SIG-M5 (cell line): Measurements from ENCODE around the gene FBXO42.

Experiments
- DNase-seq: peaks from one replicate; lab custom pipeline; 2025; lab: John Stamatoyannopoulos, UW

FBXO42 gene

DNA sequence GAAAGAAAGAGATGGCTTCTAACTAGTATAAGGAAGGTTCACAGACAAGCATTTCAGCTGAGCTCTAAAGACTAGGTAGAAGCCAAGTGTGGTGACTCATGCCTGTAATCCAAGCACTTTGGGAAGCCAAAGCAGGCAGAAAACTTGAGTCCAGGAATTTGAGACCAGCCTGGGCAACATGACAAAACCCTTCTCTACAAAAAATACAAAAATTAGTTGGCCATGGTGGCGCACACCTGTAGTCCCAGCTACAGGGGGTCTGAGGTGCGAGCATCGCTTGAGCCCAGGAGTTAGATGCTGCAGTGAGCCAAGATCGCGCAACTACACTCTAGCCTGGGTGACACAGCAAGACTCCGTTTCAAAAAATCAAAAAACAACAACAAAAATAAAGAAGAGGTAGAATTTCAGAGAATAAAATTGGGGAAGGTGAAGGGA, 27.8 kb downstream of the FBXO42 start:
- DNase-seq = no peak

DNA sequence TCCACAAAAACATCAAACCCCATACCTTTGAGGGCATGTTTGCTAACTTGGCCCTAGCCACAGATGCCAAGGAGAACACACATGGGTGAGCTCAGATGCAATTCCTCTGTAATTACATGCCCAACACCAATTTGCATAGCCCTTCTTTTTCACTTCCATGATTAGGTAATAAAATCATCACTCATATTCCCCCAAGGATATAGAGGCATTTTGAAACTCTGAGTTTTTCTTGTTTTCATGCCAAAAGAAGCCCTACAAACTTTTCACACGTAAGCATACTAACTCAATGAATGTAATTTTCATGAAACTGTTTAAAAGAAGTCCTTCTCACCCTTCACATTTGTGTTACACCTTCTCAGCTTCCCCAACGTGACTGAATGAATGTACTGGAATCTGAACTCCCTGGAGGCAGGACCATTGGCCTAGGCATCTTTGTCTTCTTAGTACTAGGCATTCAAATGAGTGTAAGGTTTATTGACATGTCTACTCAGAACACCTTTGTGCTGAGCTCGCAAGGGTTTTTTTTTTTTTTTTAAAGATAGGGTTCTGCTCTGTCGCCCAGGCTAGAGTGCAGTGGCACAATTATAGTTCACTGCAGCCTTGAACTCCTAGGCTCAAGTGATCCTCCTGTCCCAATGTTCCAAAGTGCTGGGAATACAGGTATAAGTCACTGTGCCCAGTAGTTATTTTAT, 31.0 kb downstream of the FBXO42 start:
- DNase-seq = no peak

DNA sequence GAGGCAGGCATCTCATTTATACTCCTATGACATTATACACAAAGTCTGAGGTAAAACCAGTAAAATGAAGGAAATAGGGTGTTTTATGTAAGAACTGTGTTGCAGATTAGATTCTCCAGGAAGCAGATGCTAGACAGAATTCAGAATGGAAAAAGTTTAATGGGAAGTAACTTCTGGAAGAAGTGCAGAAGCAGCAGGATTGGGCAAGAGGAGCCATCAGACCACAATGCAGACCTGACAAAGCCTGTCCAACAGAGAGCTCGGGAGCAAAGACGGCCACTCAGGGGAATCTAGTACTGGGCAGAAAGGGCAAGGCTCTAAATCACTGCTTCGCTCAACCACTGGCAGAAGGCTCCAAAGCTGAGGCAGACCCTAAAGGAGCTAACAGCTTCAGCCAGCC, 33.7 kb downstream of the FBXO42 start:
- DNase-seq = no peak

DNA sequence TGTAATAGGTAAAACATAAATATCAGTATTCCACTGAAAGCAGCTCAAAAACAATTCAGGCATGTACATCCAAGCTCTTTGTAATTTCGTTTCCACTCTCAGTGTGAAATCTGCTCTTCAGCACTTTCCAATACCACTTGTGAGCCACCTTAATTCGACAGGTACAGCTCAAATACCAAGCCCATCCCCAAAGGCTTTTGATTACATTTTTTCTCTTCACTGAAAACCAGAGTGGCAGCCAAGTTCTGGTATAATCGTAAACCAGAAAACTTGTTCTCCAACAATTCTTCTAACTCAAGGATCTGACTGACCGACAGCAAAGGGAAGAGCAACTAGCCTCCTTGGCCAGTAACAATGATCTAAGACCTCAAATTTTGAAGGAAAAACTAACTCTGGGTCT, 36.8 kb downstream of the FBXO42 start:
- no peak for DNase-seq

DNA sequence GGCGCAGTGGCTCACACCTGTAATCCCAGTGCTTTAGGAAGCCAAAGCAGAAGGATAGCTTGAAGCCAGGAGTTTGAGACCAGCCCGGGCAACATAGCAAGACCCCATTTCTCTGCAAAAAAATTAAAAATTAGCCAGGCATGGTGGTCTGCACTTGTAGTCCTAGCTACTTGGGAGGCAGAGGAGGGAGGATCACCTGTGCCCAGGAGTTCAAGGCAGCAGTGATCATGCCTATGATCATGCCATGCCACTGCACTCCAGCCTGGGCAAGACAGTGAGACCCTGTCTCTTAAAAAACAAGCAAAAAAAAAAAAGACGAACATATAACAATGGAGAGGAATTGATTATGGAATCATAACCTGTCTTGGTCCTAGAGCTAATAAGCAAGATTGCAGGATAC, 45.1 kb downstream of the FBXO42 start:
- DNase-seq = no peak

DNA sequence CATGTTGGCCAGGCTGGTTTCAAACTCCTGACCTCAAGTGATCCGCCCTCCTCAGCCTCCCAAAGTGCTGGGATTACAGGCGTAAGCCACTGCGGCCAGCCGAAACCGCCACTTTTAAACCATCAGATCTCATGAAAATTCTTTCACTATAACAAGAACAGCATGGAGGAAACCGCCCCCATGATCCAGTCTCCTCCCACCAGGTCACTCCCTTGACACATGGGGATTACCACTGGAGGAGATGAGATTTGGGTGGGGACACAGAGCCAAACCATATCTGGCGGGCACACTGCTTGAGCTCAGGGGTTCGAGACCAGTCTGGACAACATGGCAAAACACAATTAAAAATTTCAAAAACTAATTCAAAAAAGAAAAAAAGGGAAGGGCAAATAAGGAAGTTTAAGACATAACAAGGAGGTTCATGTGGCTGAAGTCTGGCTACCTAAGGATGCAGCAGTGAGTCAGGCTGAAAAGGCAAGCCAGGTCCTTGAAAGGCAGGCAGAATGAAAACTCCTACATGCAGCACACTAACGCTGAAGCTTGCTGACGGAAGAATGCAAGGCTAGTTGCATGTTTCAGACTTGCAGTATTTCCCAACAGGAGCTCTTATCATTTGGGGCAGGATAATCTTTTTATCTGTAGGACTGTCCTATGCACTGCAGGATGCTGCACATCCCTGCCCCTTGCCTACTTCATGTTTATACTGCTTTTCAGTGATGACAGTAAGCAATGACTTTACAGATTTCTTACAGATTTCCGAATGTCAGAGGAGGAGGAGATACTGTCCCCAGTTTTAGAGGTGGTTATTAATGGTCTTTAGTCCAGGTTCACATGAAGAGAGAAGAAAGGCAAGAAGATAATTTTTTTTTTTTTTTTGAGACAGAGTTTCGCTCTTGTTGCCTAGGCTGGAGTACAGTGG, 49.3 kb downstream of the FBXO42 start:
- no peak for DNase-seq

DNA sequence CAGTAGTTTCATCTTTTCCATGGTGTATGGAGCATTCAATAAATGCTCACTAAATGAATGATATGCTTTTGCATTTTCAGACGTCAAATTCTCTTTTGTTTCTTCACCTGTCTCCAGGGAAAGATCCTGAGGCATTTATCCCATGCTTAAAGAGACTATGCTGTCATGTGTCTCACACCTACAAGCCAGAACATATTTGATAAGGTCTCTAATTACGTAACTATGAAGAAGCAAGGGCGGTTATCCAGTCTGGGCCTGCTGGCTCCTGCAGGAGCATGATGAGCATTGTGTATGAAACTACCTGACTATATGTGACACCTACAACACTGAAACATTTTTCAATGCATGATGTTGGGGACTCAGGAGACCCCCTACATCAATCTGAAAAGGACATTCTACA, 51.8 kb downstream of the FBXO42 start:
- no peak for DNase-seq

DNA sequence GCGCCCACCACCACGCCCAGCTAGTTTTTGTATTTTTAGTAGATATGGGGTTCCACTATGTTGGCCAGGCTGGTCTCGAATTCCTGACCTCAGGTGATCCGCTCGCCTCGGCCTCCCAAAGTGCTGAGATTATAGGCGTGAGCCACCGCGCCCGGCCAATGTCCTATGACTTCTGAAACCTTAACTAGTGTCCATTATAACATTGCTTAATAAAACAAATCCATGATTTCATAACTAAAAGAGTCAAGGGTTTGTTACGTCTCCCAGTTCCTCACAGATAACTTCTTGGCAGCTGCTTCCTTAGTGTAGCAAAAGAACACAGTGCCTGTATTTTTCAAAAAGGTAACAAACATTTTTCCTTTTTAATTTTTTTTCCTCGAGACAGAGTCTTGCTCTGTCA, 53.6 kb downstream of the FBXO42 start:
- no peak for DNase-seq

DNA sequence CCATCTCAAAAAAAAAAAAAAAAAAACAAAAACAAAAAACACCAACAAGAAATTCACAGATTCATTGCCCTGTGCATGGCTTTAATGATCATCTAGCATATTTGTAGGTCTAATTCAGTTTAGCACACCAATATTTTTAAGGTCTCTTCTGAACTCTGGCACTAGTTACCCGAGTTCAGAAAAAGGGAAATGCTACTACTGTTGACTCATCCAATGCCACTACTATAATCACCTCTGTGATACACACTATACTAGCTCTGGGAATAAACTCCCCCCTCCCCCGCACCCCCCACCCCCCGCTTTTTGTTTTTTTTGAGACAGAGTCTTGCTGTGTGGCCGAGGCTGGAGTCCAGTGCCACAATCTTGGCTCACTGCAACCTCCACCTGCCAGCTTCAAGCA, 55.6 kb downstream of the FBXO42 start:
- DNase-seq = no peak

DNA sequence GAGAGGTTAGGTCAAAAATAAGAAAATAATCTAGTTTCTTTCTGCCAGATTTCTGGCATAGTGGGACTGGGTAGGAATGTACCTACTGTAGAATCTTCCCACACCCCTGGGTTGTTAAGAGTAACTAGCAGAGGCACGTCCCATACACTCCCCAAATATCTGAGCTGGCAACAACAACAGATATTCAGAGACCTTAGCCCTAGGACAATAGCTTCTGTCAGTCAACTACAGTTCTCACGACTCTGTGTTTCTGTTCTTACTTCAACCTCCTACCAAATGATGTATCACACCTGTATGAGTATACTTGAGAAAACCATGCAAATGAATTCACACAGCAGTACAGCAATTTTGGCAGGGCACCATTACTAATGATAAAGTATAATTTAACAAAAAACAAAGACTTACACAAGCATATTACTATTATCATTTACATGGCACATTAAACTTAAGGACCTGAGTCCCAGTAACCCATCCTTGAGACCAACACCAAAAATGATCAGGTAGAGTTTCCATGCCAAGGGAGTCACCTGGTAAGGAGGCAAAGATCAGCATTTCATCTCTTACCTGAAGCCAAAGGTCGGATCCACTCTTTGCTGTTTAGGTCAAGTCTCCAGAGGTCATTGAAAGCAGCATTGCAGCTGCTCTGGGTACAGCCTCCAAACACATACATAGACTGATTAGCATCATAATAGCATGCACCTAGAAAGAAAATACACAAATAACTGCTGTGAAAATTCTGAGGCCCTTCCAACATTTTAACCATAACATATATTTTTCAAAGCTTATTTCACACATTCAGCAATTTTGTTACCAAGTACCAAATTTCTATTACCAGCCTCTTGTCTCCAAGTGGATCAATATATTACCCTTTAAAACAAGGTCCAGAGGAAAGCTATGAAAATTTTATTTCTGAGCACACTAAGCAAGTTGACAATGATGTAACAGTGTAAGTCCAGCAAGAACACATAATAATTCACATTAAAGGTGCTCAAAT, 57.8 kb downstream of the FBXO42 start:
- no peak for DNase-seq

DNA sequence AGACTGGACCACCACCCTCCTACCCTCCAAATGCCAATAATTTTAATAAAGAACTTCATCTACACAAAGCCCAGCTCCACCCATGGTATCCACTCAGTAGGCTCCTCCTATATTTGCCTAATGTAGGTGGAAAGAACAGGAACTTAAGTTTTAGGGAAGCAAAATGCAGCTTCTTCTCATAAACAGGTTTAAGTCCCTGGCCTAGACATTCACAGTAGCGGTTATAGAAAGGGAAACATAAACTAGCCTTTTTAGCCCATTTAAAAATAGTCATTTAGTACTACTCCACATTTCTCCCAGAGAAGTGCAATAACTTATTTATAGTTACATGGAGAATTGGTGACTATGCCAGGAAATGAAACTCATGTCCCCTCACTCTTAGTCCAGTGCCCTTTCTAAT, 58.7 kb downstream of the FBXO42 start:
- DNase-seq = peak; percentile 60

DNA sequence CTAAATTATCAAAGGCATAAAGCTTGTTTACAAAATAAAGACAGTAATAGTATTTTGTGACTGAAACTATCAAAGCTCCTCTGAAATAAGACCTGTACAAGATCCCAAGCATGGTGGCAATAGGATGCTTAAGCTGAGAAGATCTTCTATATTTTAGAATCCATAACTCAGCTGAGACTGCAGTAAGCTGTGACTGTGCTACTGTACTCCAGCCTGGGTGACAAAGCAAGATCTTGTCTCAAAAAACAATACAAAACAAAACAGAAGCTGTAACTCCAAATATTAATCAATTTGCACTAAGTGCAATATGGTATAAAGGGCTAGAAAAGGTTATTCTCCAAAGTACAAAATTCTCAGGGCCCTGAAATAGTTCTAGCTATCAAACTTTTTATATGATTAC, 59.5 kb downstream of the FBXO42 start:
- no peak for DNase-seq

DNA sequence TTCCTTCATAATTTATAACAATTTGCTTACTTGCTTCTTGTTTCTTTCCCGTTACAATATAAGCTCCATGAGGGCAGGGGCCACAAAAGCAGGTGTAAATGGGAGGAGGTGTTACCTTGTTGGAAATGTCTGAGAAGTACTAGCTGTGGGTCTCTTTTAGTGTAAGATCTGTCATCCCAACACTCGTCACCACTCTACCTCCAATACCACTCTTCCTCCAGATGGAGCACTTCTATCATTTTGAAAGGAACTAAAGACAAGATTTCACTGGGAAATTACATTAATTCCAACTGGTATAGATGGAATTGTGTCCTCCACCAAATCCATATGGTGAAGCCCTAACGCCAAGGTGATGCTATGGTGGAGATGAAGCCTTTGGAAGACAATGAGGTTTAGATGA, 62.3 kb downstream of the FBXO42 start:
- no peak for DNase-seq

DNA sequence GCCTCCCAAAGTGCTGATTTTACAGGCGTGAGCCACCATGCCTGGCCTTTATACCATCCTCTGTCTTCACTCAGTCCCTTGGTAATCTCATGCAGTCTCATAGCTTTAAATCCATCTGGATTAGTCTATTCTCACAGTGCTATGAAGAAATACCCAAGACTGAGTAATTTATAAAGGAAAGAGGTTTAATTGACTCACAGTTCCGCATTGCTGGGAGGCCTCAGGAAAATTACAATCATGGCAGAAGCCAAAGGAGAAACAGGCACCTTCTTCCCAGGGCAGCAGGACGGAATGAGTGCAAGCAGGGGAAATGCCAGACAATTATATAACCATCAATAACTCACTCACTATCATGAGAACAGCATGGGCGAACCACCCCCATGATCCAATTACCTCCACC, 66.2 kb downstream of the FBXO42 start:
- no peak for DNase-seq

DNA sequence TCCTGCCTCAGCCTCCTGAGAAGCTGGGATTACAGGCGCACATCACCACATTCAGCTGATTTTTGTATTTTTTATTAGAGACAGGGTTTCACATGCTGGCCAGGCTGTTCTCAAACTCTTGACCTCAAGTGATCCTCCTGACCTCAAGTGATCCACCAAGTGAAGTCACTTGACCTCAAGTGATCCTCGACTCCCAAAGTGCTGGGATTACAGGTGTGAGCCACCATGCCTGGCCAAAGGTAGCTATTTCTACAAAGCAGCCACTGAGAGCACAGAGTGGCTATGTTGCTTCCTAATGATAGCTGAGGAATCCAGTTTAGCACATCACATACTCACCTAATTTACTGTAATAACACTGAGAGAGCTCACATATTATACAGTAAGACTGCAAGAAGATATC, 70.5 kb downstream of the FBXO42 start:
- no peak for DNase-seq

DNA sequence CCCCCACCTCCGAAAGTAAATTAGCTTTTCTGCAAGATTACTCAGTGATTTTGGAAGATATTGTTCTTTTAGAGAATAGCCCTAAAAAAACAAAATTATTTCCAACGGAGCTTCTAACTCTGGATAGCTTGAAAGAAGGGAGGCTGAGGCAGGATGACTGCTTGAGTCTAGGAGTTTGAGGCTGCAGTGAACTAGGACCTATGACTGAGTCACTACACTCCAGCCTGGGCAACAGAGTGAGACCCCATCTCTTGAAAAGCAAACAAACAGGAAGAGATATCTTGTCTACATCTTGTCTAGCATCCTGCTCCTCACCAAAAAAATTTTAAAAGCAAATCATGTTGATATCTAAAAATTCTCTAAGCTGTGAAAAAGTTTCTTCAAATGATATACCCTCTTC, 73.1 kb downstream of the FBXO42 start:
- no peak for DNase-seq

DNA sequence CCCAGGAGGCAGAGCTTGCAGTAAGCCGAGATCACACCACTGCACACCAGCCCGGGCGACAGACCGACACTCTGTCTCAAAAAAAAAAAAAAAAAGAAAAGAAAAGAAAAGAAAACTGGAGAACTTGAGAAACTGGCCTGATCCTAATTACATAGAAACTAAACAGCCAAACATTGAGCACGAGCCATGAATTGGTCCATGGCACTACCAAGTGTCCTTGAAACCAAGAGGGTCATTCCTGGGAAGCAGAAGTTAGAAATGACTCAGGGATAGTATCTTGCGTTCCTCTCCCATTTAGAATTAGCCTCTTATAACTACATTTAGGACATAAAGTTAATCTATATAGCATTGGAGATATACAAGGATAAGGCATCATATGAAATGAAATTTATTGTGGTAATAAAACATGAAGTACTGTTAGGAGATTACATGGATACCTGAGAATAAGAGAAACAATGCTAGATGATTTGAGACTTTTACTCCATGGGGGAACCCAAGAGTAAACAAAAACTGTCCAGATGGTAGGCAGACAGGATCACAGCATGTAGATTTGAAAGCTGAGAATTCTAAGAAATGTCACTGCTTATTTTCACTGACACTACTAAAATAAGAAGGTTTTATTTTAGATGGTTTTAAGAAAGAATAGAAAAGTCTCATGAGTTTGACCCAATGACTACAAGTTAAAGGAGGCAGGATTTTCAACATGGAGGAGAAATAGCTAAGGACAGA, 75.8 kb downstream of the FBXO42 start:
- no peak for DNase-seq

DNA sequence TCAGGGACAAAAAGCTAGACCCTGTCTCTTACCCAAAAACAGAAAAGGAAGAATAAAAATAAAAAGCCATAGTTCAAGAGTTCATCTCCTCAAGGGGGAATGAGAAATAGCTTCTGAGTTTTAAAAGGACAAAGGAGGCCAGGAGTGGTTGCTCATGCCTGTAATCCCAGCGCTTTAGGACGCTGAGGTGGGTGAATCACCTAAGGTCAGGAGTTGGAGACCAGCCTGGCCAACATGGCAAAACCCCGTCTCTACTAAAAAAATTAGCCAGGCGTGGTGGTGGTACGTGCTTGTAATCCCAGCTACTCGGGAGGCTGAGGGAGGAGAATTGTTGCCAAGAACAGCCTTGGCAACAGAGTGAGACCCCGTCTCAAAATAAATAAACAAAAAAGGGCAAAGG, 76.7 kb downstream of the FBXO42 start:
- no peak for DNase-seq

DNA sequence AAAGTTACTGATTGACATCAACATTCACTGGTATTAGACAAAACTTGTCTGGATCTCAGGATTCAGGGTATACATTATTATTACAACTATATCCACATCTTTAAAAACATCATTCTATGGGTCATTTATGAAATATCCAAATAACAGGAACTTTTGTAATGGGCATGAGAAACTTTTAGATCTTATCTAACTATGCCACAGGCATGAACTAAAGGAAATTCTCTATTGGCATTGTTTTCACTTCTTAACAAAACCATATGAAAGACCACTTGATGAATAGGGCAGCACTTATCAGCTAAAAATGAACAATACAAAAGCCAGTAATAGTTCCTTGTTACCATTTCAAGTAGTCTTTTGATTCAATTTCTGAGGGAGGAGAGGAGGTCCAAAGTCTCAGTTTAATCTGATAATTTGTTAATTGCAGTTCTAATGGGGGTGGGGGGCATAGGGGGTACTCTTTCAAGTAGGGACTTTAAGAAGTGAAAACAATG, 84.5 kb downstream of the FBXO42 start:
- DNase-seq = no peak

DNA sequence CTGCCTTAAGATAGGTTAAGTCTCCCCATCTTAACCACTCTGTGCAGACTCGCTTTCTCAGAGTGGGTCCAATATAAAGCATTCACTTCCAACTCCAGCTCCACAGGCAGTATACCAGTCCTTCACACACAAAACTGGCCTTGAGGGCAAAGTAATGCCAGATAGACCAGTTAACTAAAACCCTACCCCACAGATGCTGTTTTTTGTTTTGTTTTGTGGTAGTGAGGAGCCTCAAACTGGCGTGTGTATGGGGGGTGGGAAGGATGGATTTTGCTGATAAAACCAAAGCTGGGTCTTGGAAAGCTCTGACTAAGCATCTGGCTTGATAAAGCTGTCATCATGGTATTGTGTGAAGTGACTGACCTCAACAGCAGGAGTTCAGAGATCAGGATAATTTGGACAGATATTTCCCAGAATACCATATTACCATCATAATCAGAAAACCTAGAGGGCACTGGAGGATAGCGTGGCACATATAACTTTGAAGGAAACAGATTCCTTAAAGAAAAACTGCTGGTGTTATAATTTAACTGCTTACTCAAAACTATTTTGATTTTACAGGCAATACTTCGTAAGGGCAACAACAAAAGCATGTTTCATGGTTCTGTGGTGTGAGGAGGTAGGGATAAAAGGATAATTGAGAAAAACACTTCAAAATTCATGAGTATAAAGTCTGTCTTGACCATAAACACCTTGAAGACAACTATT, 85.7 kb downstream of the FBXO42 start:
- DNase-seq = no peak

DNA sequence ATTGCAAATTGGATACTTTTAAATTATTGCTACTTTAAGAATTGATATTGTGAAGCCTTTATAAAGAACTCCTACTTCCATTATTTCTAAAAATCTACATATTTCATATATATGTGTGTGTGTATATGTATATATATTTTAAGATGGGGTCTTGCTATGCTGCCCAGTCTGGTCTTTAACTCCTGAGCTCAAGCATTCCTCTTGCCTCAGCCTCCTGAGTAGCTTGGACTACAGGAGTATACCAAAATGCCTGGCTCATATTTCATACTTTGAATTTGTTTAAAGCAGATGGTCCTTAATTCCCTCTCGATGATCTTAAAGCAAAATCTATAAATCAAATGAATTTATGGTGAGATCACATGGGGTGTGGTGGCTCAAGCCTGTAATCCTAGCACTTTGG, 90.2 kb downstream of the FBXO42 start:
- DNase-seq = no peak
